GM12892 (cell line): ENCODE measurements around the gene EMX1.

Source experiments
- DNase-seq: peaks from one replicate; pipeline ENCODE4 v3.0.0; 2011; ENCODE audit not compliant: insufficient read length
- FAIRE-seq: peaks from 2 replicates; lab custom pipeline; 2011; peaks lifted over from hg19 to GRCh38; lab: Jason Lieb, UNC
- POLR2A ChIP-seq: IDR thresholded peaks from 2 replicates; pipeline ENCODE4 v1.6.1; 2011; ENCODE audit warnings: low read depth, low read length, control low read depth
- POLR2AphosphoS5 ChIP-seq: IDR thresholded peaks from 2 replicates; pipeline ENCODE4 v1.6.1; 2011; ENCODE audit warnings: low read depth, low read length, control low read depth
- TAF1 ChIP-seq: IDR thresholded peaks from 2 replicates; pipeline ENCODE4 v1.6.1; 2011; ENCODE audit warnings: low read depth, mild to moderate bottlenecking, control low read depth, low read length, borderline replicate concordance

EMX1 gene

DNA sequence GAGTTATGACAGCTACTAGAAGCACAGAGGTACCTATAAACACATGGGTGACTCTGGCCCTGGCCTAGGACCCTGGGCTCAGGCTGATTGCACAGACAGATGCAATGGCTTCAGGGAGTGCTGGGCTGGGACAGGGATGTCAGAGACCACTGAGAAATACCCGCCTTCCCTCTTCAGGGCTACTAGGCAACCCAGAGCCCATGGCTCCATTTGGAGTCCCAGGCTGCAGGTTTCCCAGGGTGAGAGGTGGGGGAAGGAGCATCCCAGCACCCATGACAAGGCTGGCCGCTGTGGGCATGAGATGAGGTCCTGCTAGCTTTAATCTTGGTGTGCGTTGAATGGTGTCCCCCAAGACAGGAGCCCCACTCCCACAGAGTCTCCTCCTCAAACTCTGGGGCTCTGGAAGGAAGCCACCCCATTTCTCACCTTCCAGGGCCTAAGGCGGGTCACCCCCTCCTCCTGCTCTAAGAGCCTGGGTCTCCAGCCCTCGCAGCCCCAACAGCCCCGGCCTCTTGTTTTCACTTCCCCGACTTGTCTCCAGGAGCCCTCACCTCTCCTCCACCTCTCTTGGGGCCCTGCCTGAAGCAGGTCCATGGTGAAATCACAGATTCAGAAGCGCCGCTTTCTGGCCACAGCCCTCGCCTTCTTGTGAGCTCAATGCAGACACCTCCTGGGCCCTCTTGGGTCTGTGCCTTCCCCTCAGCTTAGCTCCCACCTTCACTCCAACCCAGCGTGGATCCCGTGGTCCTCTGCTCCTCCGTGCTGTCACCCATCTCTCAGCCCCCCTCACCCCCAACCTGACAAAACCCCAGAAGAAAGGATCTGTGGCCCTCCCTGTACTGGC, 41.4 kb downstream of the EMX1 start:
- DNase-seq (no peak), FAIRE-seq (no peak)
- no peak for TF ChIP-seq TAF1
- no peak for TF ChIP-seq POLR2A
- TF ChIP-seq POLR2AphosphoS5, result no peak

DNA sequence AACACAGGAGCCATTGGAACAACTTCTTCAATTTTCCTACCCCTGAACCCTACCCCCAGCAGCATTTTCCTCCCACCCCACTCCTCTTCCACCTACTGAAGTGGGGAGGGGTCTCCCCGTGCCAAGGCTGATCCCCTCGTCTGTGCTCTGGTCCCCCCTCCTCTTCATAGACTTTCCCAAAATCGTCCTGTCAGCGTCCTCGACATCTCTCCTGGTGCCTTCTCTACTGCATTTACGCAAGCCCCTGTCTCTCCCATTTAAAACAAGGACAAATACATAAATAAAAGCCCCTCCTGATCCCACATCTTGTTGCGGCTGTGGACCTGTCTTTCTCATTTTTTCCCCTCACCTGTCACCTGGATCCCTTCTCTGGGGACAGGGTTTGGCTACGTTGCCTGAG, 42.2 kb downstream of the EMX1 start:
- DNase-seq (no peak), FAIRE-seq (no peak)
- no peak for TF ChIP-seq POLR2AphosphoS5
- no peak for TF ChIP-seq POLR2A
- TF ChIP-seq TAF1, result no peak

DNA sequence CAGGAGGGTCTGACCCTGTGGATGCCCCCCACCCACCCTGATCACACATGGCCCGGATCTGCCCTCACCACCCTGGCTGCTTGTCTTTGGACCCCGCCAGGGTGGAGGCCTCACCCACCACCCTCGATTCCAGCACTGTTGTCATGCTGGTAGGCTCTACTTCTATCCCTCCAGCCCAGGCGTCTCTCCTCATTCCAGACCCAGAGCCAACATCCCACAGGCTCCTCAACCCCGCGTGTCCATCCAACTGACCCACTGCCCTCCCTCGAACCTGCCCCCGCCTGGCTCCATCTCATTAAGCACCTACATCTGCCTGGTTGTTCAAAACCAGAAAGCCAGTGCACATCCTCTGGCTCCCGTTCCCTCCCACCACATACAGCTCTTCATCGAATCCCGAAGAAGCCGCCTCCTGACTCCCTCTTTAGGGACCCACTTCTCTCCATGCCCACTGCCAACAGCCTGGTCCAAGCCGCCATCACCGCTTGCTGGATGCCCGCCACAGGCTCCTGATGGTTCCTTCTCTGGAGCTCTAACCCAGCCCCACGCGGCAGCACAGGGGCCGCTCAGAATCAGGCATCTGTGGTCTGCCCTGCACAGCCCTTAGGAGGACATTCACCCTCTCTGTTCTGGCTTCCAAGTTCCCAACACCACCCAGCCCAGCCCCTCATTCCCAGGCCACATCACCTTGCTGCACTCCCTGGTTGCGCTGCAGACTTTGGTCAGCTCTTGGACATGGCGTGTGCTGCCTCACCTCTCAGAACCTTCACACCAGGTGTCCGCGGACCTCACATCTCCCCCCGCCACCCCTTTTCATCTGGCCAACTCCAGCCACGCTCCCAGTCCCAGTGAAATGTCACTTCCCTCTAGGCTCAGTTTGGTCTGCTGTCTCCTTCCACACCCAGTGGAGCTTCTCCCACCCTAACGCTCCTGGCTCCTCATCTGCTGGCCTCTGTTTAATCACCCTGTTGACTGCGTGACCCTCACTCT, 43.0 kb downstream of the EMX1 start:
- FAIRE-seq, result no peak
- no peak for TF ChIP-seq POLR2A
- no peak for TF ChIP-seq POLR2AphosphoS5
- no peak for TF ChIP-seq TAF1
- DNase-seq, result no peak

DNA sequence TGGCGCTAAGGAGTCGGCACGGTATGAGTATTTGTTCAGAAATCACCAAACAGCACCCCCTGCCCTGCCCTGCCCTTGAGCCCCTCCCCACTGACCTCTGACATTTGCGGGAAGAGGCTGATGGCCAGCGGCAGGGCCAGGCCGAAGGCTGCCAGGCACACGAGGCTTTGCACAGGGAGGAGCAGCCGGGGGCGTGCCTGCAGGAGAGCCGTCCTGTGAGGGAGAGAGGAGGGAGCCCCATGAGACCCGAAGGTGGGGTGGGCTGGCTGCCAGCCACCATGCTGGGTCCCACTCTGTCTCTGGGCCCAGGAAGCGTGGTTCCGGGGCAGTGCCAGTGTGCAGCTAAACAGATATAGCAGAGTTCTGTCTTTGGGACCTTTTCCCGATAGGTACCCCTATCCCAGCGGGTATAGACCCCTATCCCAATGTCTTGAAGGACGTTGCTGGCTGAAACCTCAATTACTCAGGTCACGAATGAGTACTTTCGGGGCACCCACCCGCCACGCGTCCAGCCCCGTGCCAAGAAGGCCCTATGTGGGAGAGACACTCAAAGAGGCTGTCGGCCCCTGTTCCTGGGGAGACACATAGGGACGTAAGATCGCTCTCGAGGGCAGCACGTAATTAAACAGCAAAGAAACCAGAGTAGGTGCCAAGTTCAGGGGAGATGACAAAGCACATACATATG, 43.9 kb downstream of the EMX1 start:
- no peak for DNase-seq
- TF ChIP-seq POLR2A, result no peak
- TF ChIP-seq TAF1, result no peak
- no peak for TF ChIP-seq POLR2AphosphoS5
- FAIRE-seq, result no peak

DNA sequence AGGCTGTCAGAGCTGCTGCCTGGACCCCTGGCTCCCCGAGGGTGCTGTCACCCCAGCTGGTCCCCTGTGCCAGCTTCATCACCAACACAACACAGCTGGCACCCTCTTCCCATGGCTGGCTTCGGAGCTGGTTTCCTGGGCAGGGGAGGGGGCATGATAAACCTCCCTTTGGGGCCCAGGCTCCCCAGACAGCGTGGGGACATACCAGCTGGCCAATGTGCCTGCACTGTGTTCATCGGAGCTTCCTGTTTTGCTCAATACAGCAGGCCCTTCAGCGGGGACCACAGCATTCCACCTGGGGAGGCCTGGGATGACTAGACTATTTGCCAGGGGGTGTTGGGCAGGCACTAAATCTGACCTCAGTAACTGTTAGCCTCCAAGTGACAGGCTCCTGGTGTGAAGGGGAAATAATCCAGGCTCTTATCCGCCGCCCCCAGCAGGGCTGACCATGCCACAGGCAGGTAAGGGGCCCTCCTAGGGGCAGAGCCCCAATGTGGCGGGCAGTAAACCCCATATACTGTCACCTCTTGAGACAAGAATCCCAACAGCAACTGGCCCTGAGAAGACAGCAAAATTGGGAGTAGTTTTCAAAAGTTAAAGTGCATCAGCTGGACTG, 44.6 kb downstream of the EMX1 start:
- DNase-seq, result no peak
- FAIRE-seq, result no peak
- TF ChIP-seq POLR2A, result no peak
- no peak for TF ChIP-seq POLR2AphosphoS5
- no peak for TF ChIP-seq TAF1

DNA sequence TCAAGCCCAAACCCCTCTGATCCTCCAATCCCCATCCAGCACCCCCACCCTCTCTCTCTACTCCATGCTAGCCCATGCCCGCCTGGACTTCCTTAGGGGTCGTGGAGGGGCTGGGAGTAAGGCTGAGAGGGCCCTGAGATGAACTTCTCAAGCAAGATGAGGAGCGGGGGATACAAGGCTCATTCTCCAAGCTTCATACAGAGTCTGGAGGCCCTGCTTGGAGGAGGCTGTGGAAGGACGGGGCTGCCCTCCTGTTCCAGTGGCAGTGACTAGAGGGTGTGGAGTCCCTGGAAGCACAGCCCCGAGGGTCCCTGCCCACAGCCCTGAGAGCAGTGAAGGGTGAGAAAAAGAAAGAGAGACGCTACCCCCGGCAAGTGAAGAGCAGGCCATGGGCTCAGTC, 45.6 kb downstream of the EMX1 start:
- TF ChIP-seq TAF1 (no peak), POLR2A (no peak), POLR2AphosphoS5 (no peak)
- FAIRE-seq (no peak), DNase-seq (no peak)

DNA sequence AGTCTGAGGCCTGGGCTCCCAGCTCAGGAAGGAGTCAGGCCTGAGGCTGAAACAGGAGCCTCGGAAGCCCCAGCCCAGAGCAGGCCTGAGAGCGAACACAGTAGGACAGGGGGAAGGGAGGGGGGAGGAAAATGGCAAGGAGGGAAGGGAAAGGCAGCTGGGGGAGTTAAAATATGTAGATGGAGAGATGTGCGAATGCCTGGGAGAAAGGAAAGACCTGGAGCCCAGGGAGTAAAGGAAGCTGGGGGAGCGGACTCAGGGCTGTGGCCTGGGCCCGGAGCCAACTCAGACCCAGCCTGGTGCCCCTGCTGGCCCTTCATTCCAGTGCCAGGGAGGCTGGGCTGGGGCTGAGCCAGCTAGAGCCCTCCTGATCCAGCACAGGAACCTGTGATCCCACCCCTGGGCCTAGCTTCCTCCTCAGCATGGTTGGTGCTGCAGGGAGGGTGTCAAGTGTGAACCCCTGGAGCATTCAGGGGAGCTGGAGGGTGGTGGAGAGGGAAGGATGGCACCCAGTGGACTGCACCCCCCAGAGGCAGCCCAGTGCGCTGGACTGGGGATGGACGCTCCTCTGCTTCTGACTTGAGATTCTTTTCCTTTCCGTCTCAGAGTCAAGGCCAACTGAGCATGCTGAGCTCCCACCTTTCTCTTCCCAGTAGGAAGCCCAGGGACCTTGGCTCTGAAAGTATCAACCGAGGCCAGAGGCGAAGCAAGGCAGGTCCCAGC, 46.3 kb downstream of the EMX1 start:
- DNase-seq, result no peak
- no peak for FAIRE-seq
- TF ChIP-seq POLR2AphosphoS5, result no peak
- TF ChIP-seq POLR2A, result no peak

DNA sequence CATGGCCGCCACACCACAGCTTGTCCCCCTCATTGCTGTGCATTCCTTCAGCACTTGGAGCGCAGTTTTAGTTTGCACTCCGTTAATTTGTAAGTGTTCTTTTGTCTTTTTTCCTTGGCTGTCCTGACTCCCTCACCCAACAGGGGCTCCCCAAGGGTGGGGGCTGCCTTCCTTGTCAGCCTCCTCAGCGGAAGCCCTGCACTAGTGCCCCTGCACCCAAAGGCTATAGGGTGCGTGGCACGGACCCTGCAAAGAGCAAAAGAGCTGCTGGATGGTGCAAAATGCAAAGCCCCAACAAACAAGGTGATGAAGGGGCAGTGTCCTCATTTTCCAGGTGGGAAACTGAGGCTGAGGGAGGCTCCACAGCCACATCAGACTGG, 46.8 kb downstream of the EMX1 start:
- FAIRE-seq (no peak), DNase-seq (no peak)
- TF ChIP-seq POLR2A (no peak), TAF1 (no peak), POLR2AphosphoS5 (no peak)

DNA sequence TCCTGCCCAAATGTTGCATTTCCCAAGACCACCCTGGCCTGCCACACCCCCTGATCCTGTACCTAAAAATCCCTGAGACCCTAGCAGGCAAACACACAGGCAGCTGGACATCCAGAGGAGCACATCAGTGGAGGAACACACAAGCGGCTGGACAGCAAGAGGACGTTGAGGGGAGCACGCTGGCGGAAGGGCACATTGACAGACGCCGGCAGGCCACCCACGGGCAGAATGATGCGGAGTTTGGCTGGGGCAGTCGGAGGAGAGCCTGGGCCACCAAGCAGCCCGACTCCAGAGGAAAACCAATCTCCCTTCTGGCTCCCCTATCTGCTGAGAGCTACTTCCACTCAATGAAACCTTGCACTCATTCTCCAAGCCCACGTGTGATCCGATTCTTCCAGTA, 47.7 kb downstream of the EMX1 start:
- no peak for DNase-seq
- TF ChIP-seq POLR2A (no peak), TAF1 (no peak), POLR2AphosphoS5 (no peak)
- FAIRE-seq, result no peak

DNA sequence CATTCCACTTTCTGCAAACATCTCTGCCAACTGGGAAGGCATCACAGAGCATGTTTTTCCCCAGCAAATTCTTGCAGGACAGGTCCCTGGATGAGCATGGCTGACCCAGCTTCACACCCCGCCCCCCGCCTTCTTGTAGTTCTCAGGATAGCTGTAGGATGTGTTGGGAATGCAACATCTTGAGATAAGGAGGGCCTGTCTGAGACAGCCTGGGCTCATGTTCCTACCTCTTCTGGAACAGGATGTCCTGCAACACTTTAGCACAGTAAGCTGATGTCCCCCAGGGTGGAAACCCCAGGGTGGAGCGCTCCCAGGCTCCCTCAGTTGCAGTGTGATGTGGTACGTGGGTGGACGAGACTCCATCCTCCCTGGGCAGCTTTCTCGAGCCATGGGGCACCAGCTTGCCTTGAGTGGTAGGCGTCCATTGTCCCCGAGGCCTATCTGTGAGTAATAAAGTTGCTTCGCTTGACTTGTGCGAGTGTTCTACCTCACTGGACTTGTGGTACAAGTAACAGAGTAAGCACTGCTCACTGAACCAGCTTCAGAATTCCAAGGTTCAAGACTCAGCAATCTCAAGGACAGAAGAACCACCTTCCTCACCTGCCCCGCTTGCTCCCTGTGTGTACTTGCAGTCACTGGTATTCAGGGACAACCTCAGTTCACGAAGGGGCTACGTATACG, 48.6 kb downstream of the EMX1 start:
- FAIRE-seq (no peak), DNase-seq (no peak)
- TF ChIP-seq POLR2A, result no peak
- no peak for TF ChIP-seq POLR2AphosphoS5
- TF ChIP-seq TAF1, result no peak
